ENCODE data around the gene MTRFR.
"Not testable (repeated sequence)": the region's sequence is repeated elsewhere in the genome, so short reads cannot be mapped to it uniquely, and the experiment has no call there.

Gene MTRFR

DNA sequence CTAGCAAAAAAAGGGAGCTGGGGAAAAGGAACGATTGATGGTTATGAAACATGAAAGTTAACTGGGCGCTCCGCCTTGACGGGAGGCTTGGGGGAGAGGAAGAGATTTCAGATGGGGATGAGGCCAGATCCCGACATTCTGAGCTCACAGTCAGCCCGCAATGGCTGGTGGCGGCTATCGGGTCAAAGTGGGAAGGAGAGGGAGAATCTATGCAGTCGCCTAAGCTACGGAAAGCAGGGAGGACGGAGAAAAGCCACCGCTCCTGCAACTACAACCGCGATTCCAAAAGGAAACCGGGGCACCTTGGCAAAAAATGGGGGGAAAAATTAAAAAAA, 797 bp upstream of the MTRFR start:
- no peaks in the 10 kb centered on the region for H3K9me3 ChIP-seq (ENCODE audit: insufficient read depth, low read depth, low read length)
- under 1% methylated on average over 15 of the region's 15 CpGs for WGBS

DNA sequence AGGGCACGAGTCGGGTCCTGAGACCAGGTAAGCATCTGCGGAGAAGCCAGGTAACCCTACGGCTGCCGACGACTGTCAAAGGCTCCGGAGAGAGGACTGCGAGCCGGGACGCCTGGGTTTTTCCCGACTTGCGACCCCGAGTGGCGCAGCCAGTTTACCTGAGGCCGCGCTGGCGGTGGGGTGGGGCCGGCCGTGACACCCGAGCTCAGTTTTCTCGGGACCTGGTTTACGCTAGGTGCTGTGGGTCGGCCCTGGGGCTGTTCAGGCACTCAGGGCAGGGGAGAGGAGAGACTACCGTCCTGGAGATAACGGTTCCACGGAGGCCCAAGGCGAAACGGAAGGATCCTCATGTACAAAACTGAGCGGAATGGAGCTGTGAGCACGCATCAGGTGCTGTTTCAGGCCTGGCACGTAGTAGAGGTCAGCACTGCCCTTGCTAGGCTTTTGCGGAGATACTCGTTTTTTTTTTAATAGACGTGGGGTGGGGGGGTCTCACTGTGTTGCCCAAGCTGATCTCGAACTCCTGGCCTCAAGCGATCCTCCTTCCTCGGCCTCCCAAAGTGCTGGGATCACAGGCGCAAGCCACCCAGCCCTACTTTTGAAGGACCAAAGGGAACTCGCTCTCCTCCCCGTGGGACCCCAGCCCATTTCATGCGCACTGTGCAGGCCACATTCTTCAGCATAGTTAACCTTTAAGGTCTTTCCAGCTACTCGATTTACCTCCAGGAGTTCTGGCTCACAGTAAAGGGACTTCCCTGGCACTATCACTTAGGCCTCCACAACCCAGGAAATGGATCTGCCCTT, 471 bp downstream of the MTRFR start:
- Histone ChIP-seq H3K27ac (ENCODE audit: low read depth, low read length) (peak overlapping the region; percentile 59; the same call in 1 of the 2 replicates), H3K4me1 (ENCODE audit: insufficient read depth, low read length) (peaks cover 7% of the 10 kb centered on the region), H3K36me3 (ENCODE audit: insufficient read depth, low read length) (peaks cover 9% of the 10 kb centered on the region), H3K9me3 (ENCODE audit: insufficient read depth, low read depth, low read length) (no peaks in the 10 kb centered on the region), H3K4me3 (ENCODE audit: low read length) (peak overlapping the region; percentile 80), H3K9ac (ENCODE audit: low read depth, low read length) (peak overlapping the region; percentile 74), H3K27me3 (ENCODE audit: insufficient read depth, low read length) (no peaks in the 10 kb centered on the region)
- WGBS = 12% methylated on average over 42 of the region's 42 CpGs

More for the DNA sequence above, 797 bp upstream of the MTRFR start:
- peak overlapping the region; percentile 90 for H3K9ac ChIP-seq (ENCODE audit: low read depth, low read length)
- H3K27ac ChIP-seq (ENCODE audit: low read depth, low read length) = peak overlapping the region; percentile 81
- H3K4me3 ChIP-seq (ENCODE audit: low read length) = peak overlapping the region; percentile 80
- H3K4me1 ChIP-seq (ENCODE audit: insufficient read depth, low read length) = peaks cover 7% of the 10 kb centered on the region
- no peaks in the 10 kb centered on the region for H3K27me3 ChIP-seq (ENCODE audit: insufficient read depth, low read length)
- H3K36me3 ChIP-seq (ENCODE audit: insufficient read depth, low read length) = peaks cover 16% of the 10 kb centered on the region

DNA sequence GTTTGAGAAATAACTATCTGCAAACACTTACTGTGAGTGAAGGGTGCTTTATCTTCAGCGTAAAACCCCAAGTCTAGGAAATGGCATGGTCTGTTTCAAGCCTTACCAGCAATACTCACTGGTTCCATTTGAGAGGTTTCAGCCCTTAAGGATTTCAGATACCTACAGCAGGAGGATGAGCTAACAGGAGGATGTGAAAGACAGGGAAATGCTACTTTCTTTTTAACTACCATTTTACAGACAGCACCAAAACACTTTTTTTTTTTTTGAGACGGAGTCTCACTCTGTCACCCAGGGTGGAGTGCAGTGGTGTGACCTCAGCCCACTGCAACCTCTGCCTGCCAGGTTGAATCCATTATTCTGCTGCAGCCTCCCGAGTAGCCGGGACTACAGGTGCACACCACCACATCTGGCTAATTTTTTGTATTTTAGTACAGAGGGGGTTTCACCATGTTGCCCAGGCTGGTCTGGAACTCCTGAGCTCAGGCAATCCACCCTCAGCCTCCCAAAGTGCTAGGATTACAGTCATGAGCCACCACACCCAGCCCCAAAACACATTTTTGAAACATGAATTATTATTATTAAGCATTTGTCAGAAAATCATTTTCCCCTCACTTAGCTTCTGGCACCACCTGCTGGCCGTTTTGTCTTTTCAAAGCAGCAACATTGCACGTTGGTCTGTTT, 4.6 kb downstream of the MTRFR start:
- no peak overlapping the region for H3K4me3 ChIP-seq (ENCODE audit: low read length)

DNA sequence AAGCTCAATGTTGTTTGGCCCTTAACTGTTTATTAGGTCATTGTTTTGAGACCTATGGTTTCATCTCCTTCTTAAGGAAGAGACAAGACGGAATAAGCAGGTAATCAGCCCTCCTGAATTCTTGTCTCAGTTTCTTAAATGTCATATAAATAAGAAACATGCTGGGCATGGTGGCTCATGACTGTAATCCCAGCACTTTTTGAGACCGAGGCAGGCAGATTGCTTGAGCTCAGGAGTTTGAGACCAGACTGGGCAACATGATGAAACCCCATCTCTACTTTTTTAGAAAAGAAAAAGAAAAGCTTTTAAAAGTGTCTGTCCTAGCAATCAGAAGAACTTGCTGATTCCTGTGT, 5.1 kb downstream of the MTRFR start:
- Histone ChIP-seq H3K9ac (ENCODE audit: low read depth, low read length) (no peak overlapping the region), H3K27me3 (ENCODE audit: insufficient read depth, low read length) (no peaks in the 10 kb centered on the region), H3K27ac (ENCODE audit: low read depth, low read length) (no peak overlapping the region), H3K4me3 (ENCODE audit: low read length) (no peak overlapping the region), H3K36me3 (ENCODE audit: insufficient read depth, low read length) (peaks cover 21% of the 10 kb centered on the region), H3K9me3 (ENCODE audit: insufficient read depth, low read depth, low read length) (no peaks in the 10 kb centered on the region), H3K4me1 (ENCODE audit: insufficient read depth, low read length) (peaks cover 3% of the 10 kb centered on the region; the same call in 1 of the 2 replicates)
- WGBS = 100% methylated on average over 2 of the region's 2 CpGs

More for the DNA sequence above, 4.6 kb downstream of the MTRFR start:
- Histone ChIP-seq H3K27me3 (ENCODE audit: insufficient read depth, low read length) (no peaks in the 10 kb centered on the region), H3K27ac (ENCODE audit: low read depth, low read length) (no peak overlapping the region), H3K9me3 (ENCODE audit: insufficient read depth, low read depth, low read length) (no peaks in the 10 kb centered on the region), H3K4me1 (ENCODE audit: insufficient read depth, low read length) (peaks cover 3% of the 10 kb centered on the region; the same call in 1 of the 2 replicates), H3K9ac (ENCODE audit: low read depth, low read length) (no peak overlapping the region), H3K36me3 (ENCODE audit: insufficient read depth, low read length) (peaks cover 18% of the 10 kb centered on the region)
- WGBS = 67% methylated on average over 6 of the region's 6 CpGs

DNA sequence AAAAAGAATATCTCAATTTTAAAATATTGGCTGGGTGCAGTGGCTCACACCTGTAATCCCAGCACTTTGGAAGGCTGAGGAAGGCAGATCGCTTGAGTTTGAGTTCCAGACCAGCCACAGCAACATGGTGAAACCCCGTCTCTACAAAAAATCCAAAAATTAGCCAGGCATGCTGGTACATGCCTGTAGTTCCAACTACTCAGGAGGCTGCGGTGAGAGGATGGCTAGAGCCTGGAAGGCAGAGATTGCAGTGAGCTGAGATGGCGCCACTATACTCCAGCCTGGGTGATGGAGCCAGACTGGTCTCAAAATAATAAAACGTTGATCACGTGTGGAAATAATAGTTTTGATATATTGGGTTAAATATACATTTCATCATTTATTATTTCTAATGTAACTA, 5.7 kb downstream of the MTRFR start:
- H3K36me3 ChIP-seq (ENCODE audit: insufficient read depth, low read length) = peaks cover 24% of the 10 kb centered on the region
- WGBS = 95% methylated on average over 4 of the region's 6 CpGs
- no peaks in the 10 kb centered on the region for H3K27me3 ChIP-seq (ENCODE audit: insufficient read depth, low read length)
- no peaks in the 10 kb centered on the region for H3K9me3 ChIP-seq (ENCODE audit: insufficient read depth, low read depth, low read length)
- H3K4me3 ChIP-seq (ENCODE audit: low read length) = no peak overlapping the region
- no peak overlapping the region for H3K9ac ChIP-seq (ENCODE audit: low read depth, low read length)
- no peak overlapping the region for H3K27ac ChIP-seq (ENCODE audit: low read depth, low read length)
- peaks cover 2% of the 10 kb centered on the region; the same call in 1 of the 2 replicates for H3K4me1 ChIP-seq (ENCODE audit: insufficient read depth, low read length)

DNA sequence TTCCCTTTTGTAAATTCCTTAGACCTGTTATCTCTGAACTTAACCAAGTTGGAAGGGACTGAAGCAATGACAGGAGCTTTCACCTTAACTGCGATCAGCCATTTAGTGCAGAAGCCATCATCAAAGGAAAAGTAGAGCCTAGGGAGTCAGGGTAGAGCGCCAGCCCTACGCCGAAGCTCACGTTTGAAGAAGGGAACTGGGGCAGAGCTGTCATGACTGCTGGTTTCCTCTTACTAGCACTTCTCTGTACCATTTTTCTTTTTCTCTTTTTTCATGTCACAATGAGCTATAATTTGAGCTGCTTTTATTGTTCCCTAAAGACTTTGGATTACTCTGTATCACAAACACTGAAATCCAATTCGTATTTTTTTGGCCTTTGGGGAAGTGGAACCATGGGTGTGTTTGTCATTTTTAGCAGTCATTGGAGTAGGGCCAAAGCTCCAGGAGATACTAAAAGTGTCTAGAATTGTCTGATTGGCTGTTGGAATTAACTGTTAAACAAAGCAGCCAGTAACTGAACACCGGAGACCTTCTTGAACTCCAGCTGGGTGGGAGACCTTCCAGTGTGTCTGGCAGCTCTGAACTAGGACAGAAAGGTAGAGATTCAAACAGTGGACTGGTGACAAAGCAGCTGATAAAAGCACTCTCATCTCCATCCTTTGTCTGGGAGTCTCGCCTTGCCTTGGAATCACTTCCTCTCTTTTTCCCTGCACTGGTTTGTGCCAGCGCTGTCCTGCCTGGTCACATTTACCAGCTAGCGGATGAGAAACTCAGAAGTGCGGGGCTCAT, 9.1 kb downstream of the MTRFR start:
- Histone ChIP-seq H3K9me3 (ENCODE audit: insufficient read depth, low read depth, low read length) (no peaks in the 10 kb centered on the region), H3K4me3 (ENCODE audit: low read length) (no peak overlapping the region), H3K4me1 (ENCODE audit: insufficient read depth, low read length) (no peaks in the 10 kb centered on the region), H3K27me3 (ENCODE audit: insufficient read depth, low read length) (no peaks in the 10 kb centered on the region), H3K27ac (ENCODE audit: low read depth, low read length) (no peak overlapping the region), H3K9ac (ENCODE audit: low read depth, low read length) (no peak overlapping the region), H3K36me3 (ENCODE audit: insufficient read depth, low read length) (peaks cover 21% of the 10 kb centered on the region; the same call in 1 of the 2 replicates)
- WGBS = 82% methylated on average over 11 of the region's 11 CpGs

DNA sequence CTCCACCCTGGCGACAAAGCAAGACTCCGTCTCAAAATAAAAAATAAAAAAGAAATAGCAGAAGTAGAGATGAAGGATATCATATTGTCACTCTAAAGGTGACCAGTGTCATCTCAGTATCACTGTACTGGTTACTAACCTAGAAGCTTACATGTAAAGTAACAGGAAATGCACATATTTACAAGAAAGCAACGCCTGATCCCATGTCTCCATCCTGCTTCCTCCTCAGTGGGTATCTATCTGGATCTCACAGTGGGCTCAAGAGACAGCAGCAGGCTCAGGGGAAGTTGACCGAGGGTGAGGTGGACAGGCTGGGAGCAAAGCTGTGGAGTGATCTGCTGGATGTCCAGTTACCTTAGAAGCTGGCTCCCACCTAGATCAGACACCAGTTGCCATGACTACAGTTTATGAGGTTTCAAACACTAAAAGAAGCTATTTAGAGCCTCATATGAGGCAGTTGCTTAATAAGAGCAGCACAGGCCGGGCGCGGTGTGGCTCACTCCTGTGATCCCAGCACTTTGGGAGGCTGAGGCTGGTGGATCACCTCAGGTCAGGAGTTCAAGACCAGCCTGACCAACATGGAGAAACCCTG, 10.5 kb downstream of the MTRFR start:
- H3K4me3 ChIP-seq (ENCODE audit: low read length) = no peak overlapping the region
- H3K9me3 ChIP-seq (ENCODE audit: insufficient read depth, low read depth, low read length) = peaks cover 6% of the 10 kb centered on the region; the same call in 1 of the 2 replicates
- no peak overlapping the region for H3K9ac ChIP-seq (ENCODE audit: low read depth, low read length)
- no peaks in the 10 kb centered on the region for H3K4me1 ChIP-seq (ENCODE audit: insufficient read depth, low read length)
- no peaks in the 10 kb centered on the region for H3K27me3 ChIP-seq (ENCODE audit: insufficient read depth, low read length)
- 96% methylated on average over 5 of the region's 7 CpGs for WGBS
- H3K36me3 ChIP-seq (ENCODE audit: insufficient read depth, low read length) = peaks cover 29% of the 10 kb centered on the region
- no peak overlapping the region for H3K27ac ChIP-seq (ENCODE audit: low read depth, low read length)

DNA sequence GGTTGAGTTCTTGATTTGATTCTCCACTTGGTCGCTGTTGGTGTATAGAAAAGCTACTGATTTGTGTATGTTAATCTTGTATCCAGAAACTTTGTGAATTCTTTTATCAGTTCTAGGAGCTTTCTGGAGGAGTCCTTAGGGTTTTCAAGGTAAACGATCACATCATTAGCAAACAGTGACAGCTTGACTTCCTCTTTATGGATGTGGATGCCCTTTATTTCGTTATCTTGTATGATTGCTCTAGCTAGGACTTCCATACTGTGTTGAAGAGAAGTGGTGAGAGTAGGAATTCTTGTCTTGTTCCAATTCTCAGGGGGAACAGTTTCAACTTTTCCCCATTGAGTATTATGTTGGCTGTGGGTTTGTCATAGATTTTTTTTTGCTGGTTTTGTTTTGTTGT, 12.4 kb downstream of the MTRFR start:
- Histone ChIP-seq H3K4me1 (ENCODE audit: insufficient read depth, low read length) (no peaks in the 10 kb centered on the region), H3K27ac (ENCODE audit: low read depth, low read length) (no peak overlapping the region), H3K27me3 (ENCODE audit: insufficient read depth, low read length) (no peaks in the 10 kb centered on the region), H3K9me3 (ENCODE audit: insufficient read depth, low read depth, low read length) (peaks cover 6% of the 10 kb centered on the region; the same call in 1 of the 2 replicates), H3K36me3 (ENCODE audit: insufficient read depth, low read length) (peaks cover 25% of the 10 kb centered on the region), H3K9ac (ENCODE audit: low read depth, low read length) (no peak overlapping the region), H3K4me3 (ENCODE audit: low read length) (no peak overlapping the region)
- WGBS = 92% methylated on average over 3 of the region's 3 CpGs

DNA sequence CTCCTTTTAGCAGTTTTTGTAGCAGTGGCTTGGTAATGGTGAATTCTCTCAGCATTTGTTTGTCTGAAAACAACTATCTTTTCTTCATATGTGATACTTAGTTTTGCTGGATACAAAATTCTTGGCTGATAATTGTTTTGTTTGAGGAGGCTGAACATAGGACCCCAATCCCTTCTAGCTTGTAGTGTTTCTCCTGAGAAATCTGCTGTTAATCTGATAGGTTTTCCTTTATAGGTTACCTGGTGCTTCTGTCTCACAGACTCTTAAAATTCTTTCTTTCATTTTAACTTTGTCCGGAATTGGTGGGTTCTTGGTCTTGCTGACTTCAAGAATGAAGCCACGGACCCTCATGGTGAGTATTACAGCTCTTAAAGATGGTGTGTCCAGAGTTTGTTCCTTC, 14.9 kb downstream of the MTRFR start:
- peaks cover 12% of the 10 kb centered on the region for H3K36me3 ChIP-seq (ENCODE audit: insufficient read depth, low read length)
- not testable (repeated sequence) for H3K9ac ChIP-seq (ENCODE audit: low read depth, low read length); H3K4me1 ChIP-seq (ENCODE audit: insufficient read depth, low read length); H3K27ac ChIP-seq (ENCODE audit: low read depth, low read length); H3K9me3 ChIP-seq (ENCODE audit: insufficient read depth, low read depth, low read length); H3K27me3 ChIP-seq (ENCODE audit: insufficient read depth, low read length); H3K4me3 ChIP-seq (ENCODE audit: low read length)
- WGBS = 98% methylated on average over 2 of the region's 2 CpGs

DNA sequence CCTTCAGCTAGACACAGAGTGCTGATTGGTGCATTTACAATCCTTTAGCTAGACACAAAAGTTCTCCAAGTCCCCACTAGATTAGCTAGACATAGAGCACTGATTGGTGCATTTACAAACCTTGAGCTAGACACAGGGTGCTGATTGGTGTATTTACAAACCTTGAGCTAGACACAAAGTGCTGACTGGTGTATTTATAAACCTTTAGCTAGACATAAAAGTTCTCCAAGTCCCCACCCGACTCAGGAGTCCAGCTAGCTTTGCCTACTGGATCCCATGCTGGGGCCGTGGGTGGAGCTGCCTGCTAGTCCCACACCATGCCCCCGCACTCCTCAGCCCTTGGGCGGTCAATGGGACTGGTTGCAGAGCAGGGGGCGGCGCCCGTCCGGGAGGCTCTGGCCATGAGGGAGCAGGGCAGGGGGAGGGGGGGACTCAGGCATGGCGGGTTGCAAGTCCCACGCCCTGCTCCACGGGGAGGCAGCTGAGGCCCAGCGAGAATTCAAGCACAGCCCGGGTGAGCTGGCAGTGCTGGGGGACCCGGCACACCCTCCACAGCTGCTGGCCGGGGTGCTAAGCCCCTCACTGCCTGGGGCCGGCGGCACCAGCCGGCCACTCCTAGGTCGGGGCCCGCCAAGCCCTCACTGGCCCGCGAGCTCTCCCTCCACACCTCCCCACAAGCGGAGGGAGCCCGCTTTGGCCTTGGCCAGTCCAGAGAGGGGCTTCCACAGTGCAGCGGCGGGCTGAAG, 15.9 kb downstream of the MTRFR start:
- H3K27me3 ChIP-seq (ENCODE audit: insufficient read depth, low read length); H3K27ac ChIP-seq (ENCODE audit: low read depth, low read length); H3K4me3 ChIP-seq (ENCODE audit: low read length); H3K9ac ChIP-seq (ENCODE audit: low read depth, low read length); H3K4me1 ChIP-seq (ENCODE audit: insufficient read depth, low read length); H3K9me3 ChIP-seq (ENCODE audit: insufficient read depth, low read depth, low read length): not testable (repeated sequence)
- H3K36me3 ChIP-seq (ENCODE audit: insufficient read depth, low read length) = peaks cover 18% of the 10 kb centered on the region
- WGBS = 91% methylated on average over 26 of the region's 26 CpGs
